DOHH2 (cell line): Measurements from ENCODE around the gene RAB27B.

Experiments used
- EZH2phosphoT487 ChIP-seq: fragments of 200-600 bp; sonication (generic); IDR thresholded peaks from 2 replicates; pipeline ENCODE4 v1.6.1; 2017; ENCODE audit warnings: borderline replicate concordance, mild to moderate bottlenecking, antibody characterized with exemption, low read length, moderate library complexity, mixed read lengths
- TF ChIP-seq, protein P1 (sequence below): fragments of 200-600 bp; sonication (generic); IDR thresholded peaks from one replicate; pipeline ENCODE4 v1.5.1; 2014; ENCODE audit warnings: antibody characterized with exemption, mild to moderate bottlenecking, low read depth, low read length; ENCODE audit not compliant: poor library complexity, severe bottlenecking

DNA sequence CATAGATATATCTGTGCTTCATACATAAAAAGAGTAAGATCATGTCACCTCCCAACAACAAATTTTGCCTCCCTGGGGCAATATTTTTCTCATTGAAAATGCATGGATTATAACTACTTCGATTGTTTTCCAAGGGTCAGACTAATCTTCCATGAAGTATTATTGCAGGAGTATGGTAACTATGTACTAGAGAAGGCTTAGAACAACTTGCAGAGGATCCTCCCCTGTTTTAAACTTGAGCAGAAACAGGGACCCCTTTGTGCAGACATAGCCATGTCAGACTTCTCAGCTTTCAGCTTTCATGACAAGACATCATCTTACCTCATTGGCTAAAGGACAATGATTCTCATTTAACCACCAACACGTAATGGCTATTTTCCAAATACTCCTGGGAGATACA lies 13.2 kb upstream of the RAB27B start:
- TF ChIP-seq, protein P1, sequence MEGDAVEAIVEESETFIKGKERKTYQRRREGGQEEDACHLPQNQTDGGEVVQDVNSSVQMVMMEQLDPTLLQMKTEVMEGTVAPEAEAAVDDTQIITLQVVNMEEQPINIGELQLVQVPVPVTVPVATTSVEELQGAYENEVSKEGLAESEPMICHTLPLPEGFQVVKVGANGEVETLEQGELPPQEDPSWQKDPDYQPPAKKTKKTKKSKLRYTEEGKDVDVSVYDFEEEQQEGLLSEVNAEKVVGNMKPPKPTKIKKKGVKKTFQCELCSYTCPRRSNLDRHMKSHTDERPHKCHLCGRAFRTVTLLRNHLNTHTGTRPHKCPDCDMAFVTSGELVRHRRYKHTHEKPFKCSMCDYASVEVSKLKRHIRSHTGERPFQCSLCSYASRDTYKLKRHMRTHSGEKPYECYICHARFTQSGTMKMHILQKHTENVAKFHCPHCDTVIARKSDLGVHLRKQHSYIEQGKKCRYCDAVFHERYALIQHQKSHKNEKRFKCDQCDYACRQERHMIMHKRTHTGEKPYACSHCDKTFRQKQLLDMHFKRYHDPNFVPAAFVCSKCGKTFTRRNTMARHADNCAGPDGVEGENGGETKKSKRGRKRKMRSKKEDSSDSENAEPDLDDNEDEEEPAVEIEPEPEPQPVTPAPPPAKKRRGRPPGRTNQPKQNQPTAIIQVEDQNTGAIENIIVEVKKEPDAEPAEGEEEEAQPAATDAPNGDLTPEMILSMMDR: no peak
- TF ChIP-seq EZH2phosphoT487: no peak
